Stimulated activated CD8-positive, alpha-beta memory T cell treated with anti-CD3 and anti-CD28 coated beads, Interleukin-7, amount 100 ng/mL, for 24 hours (primary cell): ENCODE data around the gene TRPT1.

Experiments used
- DNase-seq: peaks from one replicate; pipeline ENCODE4 v3.0.0-alpha.2; 2020; ENCODE audit warnings: low read depth

Gene TRPT1

DNA sequence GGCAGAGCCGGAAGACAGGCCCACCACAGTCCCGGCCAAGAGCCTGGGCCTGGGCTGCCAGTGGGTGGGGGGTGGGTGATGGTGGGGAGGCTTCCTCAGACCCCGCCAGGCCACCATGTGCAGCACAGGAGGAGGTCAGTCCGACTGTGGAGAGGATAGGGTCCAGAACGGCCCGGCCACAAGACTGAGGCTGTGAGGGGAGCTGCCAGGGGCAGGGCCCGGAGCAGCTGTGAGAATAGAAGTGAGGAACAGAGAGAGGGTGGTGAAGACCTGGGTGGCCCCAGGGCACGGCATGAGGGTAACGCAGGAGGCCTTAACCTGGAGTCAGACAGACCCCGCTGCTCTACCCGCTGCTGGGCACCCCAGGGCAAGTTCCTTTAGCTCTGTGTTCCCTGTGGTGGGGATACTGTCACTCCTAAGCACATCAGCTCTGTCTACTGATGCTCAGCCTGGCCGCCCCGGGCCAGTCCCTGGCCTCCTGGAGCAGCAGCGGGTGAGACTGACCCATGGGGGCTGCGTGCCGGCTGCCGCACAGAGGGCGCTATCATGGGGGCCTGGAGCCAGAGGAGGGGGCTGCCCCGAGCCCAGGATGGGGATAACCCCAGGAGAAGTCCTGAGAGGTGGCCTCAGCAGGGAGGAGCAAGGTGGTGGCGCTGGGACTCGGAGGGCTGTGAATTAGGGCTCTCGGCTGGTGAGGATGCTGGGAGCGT lies 17.7 kb downstream of the TRPT1 start:
- DNase-seq: no peak

DNA sequence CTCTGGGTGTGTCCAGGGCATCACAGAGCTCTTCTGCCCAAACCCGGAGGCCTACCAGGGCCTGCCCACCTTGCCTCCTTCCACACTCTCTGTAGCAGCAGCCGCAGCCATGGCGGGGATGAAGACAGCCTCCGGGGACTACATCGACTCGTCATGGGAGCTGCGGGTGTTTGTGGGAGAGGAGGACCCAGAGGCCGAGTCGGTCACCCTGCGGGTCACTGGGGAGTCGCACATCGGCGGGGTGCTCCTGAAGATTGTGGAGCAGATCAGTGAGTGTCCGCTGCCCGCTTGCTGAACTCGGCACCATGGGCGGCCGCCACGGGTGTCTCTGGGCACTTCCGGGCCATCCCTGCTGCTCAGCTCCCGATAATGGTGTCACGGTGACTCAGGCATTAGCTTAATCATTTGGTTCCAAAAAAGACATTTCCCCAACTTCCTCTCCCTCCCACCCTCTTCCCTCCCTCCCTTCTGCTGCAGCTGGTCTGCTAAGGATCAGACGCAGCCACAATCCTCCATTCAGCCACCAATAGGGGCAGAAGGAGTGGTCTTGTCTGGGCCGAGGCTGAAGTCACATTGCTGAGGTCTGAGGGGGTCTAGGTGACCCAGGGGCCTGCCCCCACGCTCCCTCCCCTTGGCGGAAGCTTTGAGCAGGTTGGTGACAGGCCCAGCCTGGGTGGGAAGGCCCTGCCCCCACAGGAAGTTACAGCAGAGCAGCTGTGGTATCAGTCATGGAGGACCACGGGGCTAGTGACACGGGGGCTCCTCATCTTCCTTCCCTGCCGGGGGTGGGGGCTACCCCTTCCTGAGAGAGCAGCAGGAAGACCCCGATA lies 18.5 kb downstream of the TRPT1 start:
- peak; percentile 80 for DNase-seq

DNA sequence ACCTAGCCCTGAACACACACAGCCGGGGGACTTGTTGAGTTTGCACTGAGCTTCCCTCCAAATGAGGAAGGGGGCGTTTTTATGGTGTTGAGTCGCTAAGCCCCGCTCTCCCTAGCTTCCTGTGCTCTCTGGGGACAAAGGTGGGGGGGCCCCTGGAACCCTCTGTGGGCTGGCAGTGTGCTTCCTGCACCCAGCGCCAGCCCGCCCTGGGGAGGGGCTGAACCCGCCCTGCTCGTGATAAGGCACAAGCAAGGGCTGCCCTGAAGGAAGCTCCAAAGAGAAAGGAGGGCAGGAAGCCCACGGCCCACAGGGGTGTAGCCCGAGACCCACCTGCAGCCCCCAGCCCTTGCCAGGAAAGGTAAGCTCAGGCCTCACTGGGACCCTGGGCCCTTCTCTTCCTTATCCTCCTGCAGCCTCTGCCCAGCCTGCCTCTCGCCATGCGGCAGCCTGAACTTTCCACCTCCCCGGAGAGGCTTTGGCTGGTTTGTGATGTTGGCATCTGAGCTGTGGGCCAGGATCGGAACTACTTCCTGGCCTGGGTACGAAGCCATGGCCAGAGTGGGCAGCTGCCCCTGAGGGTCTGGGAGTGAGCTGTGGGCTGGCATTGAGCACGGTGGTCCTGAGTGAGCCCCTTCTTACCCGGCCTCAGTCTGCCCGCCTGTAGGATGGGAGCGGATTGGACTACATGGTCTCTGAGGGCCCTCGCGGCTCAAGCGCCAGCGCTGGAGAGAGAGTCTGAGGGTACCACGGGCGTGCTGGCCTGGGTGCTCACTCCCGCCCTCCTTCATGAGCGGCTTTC lies 19.3 kb downstream of the TRPT1 start, which contains the start of gene FERMT3:
Gene FERMT3 (plus strand): TSS at position 265 of the 799 bp plus-strand sequence. CDS start 644 bp downstream, outside the sequence.
- DNase-seq: no peak

DNA sequence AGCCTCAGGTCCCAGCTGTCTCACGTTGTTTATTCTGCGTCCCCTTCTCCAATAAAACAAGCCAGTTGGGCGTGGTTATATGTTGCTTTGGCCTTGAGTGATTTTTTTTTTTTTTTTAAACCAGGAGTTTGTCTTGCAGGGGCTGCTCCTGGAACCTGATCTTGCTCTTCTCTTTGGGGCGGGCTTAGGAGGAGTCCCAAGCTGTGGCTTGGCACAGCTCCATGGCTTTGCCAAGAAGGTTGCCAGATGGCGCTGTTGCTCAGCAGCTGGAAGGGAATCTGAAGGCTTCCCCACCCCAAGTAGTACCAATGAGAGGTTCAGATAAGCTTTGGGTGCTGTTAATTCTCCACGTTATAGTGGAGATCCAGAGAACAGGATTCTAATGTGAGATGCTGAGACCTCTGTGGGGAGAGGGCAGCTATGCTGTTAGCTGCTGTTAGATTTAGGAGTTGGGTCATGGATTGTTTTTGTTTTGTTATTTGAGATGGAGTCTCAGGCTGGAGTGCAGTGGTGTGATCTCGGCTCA lies 21.5 kb downstream of the TRPT1 start:
- no peak for DNase-seq

DNA sequence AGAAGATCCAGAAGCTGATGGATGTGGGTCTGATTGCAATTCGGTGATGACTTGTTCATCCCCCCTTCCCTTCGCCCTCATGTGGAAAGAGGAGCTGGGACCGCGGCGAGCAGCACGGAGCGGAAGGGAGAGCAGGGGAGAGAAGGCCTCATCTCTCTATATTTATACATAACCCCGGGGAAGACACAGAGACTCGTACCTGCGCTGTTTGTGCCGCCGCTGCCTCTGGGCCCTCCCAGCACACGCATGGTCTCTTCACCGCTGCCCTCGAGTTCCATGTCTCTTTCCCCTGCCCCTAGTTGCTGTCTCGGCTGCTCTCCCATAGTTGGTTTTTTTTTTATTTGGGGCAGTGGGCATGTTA lies 21.9 kb downstream of the TRPT1 start:
- no peak for DNase-seq

DNA sequence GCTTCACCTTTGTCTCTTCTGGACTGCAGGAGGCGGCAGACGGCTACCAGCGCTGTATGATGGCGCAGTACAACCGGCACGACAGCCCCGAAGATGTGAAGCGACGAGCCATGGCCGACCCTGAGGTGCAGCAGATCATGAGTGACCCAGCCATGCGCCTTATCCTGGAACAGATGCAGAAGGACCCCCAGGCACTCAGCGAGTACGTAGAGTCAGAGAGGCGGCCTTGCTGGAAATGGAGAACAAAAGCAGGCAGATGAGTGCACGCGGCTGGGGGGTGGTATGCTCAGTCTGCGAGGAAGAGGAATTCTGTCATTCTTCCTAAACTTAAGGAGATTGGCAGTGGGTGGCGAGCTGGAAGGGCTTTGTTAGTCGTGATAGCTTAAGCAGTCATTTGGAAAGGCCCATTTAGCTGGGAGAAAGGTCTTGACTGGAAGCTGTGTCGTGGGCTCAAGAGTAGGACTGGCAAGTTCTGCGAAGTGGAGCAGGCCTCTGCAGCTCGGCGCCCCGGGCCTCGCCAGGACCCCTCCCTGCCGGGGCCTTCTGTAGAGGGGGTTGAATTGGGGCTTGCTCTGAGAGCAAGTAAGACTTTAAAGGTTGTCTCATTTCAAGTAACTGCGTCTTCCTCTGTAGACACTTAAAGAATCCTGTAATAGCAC lies 22.4 kb downstream of the TRPT1 start:
- DNase-seq: no peak

DNA sequence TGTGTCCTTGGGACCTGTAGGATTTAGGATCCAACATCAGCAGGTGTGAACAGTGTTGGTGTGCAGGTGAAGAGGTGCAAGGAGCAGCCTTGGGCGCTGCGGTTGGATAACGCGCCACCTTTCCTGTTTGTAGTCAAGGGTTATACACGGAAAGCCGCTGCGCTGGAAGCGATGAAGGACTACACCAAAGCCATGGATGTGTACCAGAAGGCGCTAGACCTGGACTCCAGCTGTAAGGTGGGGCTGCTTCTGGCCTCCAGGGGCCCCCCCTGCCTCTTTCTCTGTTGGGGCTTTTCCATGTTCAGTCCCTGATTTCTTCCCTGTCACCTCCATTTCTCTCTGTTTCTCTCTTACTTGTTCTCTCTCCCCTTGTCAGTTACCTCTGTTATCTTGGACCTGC lies 23.0 kb downstream of the TRPT1 start:
- no peak for DNase-seq

DNA sequence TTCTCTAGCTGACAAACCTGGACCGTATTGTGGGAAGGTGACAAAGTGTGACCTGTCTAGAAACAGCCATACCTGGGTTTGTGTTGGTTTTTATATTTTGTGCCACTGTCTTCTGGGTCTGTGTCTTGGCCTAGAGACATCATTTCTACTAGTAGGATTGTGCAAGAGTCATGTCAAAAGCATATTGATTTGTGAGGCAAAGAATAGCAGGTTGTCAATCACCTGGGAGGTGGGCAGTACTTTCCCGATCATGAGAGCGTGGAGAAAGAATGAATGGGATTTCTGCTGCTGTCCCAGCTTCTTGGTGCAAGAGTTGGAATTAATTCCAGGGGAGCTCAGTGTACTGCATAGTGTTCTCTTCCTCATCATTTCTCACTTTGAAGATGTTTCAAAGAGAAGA lies 24.4 kb downstream of the TRPT1 start:
- DNase-seq: no peak

DNA sequence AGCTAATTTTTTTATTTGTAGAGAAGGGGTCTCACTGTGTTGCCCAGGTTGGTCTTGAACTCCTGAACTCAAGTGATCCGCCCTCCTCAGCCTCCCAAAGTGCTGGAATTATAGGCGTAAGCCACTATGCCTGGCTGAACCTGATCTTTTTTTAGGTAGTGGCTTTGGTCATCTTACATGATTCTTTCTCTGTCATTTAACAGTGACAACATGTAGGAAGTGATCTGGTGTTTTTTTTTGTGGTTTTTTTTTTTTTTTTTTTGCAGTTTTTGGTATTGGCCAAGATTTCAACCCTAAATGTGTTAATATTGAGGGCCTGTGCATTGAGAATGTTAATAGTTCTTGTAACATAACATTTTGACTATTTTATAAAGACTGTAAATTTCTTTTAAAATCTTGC lies 27.5 kb downstream of the TRPT1 start:
- DNase-seq: no peak

DNA sequence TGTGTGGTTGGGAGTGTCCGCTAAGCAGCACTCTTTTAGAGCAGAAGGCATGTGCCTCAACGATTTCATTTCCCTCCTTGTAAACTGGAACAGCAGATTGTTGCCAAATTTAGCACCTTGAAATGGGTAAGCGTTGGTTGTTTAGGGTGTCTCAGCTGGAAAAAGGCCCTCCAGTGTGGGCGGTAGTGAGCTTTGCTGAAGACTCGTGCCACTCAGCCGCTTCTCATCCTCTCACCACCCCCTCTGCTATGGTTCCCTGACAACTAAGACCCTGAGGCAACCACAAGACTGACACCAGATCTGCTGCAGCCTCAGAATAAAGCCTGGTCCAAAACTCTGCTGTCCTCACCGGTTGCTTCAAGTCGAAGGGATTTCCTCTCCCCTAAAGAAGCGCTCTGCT lies 29.4 kb downstream of the TRPT1 start:
- no peak for DNase-seq

DNA sequence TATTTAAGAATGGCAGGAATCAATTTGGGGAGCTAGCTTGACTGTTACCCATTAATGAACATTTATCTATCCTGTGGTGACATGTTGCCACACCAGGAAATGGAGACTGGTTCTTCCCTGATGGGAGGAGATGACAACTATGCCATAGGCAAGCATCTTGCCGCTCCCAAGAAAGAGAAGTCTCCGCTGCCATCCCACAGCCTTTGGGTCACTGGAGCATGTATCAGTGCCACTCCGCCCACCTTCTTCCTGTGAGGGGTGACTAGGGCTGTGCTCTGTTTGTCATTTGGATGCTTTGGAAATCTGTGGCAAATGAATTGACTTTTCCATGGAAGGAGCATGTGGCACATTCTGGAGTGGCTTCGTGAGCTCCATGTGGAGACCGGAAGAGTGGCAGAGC lies 33.6 kb downstream of the TRPT1 start:
- no peak for DNase-seq

DNA sequence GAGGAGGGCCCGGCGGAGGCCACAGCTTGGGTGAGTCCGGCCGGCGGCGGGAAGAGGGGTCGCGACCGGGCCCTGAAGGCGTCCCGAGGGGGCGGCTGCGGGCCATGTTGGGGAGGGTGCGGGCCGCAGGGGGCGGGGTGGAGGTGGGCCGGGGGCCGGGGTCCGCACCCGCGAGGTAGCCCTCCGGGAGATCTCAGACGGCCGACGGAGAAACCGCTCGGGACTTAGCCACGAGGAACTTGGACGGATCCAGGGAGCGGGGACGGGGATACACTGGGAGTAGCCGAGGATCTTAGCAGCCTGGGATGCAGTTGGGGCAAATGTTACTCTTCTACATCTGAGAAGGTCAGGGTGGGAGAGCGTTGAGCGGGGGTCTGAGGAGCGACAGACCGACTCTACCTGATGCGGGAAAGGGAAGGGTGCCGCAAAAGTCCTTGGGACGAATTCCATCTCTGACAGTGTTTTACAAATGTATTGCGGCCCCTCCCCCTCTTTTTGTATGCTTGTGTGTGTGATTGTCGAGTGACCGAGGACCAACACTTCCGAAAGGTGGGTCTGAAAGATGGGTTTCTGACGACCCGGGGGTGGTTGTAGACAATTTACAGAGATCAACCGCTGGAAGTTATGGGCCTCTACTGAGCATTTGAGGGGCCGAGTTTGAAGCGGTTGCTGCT lies 39.4 kb downstream of the TRPT1 start:
- DNase-seq: no peak

DNA sequence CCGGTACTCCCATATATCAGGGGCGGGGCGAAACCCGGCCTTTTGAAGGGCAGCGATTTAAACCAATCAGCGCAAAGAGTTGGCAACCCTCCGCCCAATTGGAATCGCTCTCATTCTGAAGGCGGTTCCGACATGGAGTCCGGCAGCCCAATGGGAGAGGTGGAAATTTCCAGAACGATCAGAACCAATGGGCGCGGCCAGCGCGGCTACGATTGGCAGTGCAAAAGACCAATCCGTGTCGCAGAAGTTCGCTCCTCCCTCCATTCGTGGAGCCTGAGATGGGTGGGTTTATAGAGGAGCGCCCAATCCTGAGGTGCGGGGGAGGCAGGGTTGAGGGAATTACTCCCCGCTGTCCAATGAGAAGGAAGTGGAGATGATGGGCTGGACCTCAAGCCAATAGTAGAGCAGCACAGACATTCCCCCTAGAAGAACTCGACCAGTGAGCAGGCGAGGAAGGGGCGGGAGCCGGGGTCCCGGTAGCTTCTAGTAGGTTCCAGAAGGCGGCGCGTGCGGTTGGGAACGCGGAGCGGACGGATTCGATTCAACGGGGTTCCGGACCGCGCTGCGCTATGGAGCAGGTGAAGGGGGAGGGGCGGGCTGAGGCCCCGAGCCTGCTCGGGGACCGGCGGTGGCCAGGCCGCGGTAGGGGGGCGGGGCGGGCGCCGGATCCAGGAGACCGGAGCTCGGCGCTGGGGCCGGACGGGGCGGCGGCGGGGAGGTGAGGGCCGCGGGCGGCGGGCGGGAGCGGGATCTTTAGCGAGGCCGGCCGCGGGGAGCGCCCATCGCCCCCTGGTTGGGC lies 40.1 kb downstream of the TRPT1 start, which contains the start of gene STIP1:
Gene STIP1 (plus strand): TSS at position 479 of the 799 bp plus-strand sequence. CDS start 91 bp downstream, at position 570.
- DNase-seq: peak; percentile 98

DNA sequence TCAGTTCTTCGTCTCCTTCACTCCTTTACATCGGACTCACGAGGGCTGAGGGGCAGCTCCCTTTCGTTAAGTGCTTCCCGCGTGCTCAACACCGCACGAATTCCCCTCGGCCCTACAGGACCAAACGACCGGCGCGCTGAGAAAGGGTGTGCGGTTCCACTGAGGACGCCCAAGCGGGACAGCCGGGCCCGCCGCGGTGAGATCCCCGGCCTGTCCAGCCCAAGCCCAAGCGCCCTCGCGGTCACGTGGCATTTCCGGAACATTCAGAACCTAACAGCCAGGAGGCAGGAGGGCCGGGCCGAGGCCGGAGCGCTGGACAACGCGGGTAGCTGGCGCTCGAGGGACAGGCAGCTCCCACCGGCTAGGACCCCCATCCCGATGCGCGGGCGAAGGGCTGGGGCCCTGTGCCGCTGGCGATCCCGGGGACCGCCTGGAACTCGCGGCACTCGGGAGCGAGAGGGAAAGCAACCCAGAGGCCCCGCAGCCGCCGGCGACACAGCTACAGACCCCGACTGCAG lies 40.8 kb downstream of the TRPT1 start:
- DNase-seq: no peak

DNA sequence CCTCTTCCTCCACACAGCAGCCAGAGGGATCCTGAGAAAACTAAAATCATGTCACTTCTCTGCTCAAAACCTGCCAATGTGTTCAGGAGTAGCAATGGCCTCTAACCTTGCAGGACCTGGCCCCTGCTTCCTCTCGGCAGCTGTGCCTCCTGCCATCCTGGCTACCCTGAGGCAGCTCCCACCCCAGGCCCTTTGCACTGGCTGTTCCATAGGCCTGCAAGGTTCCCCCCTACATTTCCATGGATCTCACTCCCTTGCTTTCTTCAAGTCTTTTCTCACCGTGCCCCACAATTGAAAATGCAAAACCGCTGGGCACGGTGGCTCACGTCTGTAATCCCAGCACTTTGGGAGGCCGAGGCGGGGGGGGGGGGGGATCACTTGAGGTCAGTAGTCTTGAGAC lies 42.1 kb downstream of the TRPT1 start:
- no peak for DNase-seq

DNA sequence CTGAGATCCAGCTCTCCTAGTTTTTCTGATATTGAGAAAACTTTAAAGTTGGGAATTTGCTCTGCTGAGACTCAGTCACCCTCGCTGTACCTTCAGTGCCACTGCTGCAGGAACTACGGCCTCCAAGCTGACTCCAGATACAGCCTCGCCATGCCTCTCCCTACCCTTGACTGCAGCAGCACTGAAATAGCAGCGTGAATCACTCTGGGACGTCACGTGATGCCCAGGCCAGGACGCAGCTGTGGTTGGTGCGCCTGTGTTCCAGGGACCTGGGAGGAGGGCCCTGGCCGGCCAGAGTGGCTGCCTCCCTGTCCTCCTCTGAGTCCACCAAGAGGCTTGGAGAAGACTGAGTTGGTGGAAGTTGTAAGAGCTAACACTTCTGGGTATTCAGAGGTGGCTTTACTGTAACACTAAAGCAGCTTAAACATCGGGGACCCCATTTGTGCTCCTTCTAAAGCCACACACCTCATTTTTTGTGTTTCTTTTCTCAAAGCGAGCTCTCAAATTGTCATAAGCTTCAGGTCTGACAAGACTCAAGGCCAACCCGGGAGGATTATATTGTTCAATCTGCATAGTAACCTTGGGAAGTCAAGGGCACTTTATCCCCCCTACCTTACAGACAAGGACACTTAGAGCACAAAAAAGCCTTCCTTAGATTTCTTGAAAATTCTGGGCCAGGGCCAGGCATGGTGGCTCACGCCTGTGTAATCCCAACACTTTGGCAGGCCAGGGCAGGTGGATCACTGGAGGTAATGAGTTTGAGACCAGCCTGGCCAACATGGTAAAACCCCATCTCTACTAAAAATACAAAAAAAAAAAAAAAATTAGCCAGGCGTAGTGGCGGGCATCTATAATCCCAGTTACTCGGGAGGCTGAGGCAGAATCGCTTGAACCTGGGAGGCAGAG lies 44.2 kb downstream of the TRPT1 start:
- DNase-seq: no peak

DNA sequence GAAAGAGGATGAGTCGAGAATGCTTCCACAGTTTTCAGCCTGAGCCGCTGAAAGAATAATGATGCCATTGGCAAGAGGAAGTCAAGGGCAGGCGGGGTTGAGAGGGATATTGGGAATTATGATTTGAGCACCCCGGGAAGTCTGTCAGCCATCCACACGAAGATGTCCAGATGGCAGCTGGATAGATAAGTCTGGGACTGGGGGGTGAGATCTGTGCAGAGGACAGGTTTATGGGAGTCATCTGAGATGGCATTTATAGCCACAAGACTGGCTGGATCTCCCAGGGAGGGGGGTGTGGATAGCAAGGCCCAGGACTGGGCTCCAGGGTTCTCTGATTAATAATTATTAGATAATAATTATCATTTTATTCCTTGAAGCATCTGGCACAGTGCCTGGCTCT lies 45.1 kb downstream of the TRPT1 start:
- DNase-seq: no peak

DNA sequence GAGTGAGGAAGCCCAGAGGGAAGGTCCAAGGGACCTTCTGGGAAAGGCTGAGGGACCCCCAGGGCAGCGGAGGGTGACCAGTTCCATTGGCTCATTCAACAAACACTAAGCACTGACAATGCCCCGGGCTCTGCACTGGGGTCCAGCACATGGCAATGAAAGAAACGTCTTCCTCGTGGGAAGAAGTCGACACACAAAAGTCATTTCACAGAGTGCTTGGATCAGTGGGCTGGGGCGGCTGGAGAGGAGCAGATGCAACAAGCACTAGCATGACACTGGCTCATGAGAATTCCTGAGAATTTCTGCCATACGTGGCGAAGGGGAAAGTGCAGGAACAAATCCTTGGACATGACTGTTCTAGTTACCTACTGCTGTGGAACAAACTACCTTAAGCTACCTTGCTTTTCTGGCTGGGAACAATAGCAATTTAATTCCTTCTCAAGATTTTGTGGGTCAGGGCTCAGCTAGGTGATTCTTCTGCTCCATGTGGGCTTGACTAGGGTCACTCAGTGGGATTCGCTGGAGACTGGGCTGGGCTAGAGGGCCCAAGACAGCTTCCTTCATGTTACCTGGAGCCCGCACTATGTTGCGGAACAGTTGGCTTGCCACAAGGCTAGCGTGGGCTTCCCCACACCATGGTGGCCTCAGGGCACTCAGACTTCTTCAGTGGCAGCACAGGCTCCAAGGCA lies 46.9 kb downstream of the TRPT1 start:
- no peak for DNase-seq
